Activated T-helper 17 cell treated with anti-CD3 and anti-CD28 coated beads, Interleukin-2, amount 50 U/mL, for 72 hours (primary cell): Measurements from ENCODE around the gene VGF. TPM values are rescaled to one million over a fixed set of nuclear protein-coding genes. Genes with fewer than 3 reads are reported as not detected.
"Not testable (repeated sequence)": the region's sequence is repeated elsewhere in the genome, so short reads cannot be mapped to it uniquely, and the experiment has no call there.

Source experiments
- ATAC-seq: fragments of 150-1000 bp; cut with Tn5 transposase; replicated peaks from 2 replicates; pipeline ENCODE4 v1.10.0; 2021; ENCODE audit warnings: mild to moderate bottlenecking, moderate library complexity
- H3K27ac Mint-ChIP-seq: one replicate; pipeline ENCODE4 v1.8.0; 2022; ENCODE audit warnings: mixed read lengths
- H3K27me3 Mint-ChIP-seq: one replicate; pipeline ENCODE4 v1.8.0; 2022; ENCODE audit warnings: mixed read lengths
- H3K36me3 Mint-ChIP-seq: one replicate; pipeline ENCODE4 v1.8.0; 2022; ENCODE audit warnings: low read depth, mild to moderate bottlenecking, mixed read lengths
- H3K4me1 Mint-ChIP-seq: one replicate; pipeline ENCODE4 v1.8.0; 2022; ENCODE audit warnings: mixed read lengths
- H3K4me3 Mint-ChIP-seq: one replicate; pipeline ENCODE4 v1.8.0; 2022; ENCODE audit warnings: mild to moderate bottlenecking, mixed read lengths
- H3K9me3 Mint-ChIP-seq: one replicate; pipeline ENCODE4 v1.8.0; 2022; ENCODE audit warnings: mixed read lengths
- total RNA-seq, 2 donors: library from RNA; stranded (reverse); gene quantifications; one replicate each; pipeline ENCODE4 v1.2.3, GENCODE V29; 2022

Gene VGF
- total RNA-seq, 2 donors from 2014 or later = 0.13 to 0.48 TPM

GRCh38 chr7:101126651-101127459 lies 38.5 kb downstream of the VGF start, which contains the start of gene SERPINE1:
SERPINE1 (plus strand) TSS chr7:101127104; CDS start chr7:101128394, 1,290 bp downstream.
- ATAC-seq = peak; percentile 79
- Mint-ChIP-seq H3K27ac (peak within 1 kb of the TSS; percentile 50), H3K4me1 (peaks cover 24% of the 10 kb centered on the region), H3K4me3 (peak within 1 kb of the TSS; percentile 65), H3K27me3 (peaks cover 49% of the 10 kb centered on the region), H3K9me3 (no peaks in the 10 kb centered on the region), H3K36me3 (no peaks in the 10 kb centered on the region)

- peaks cover 24% of the 10 kb centered on the region for H3K4me1 Mint-ChIP-seq
- peak overlapping the region; percentile 65 for H3K4me3 Mint-ChIP-seq
- no peaks in the 10 kb centered on the region for H3K9me3 Mint-ChIP-seq
- H3K36me3 Mint-ChIP-seq = no peaks in the 10 kb centered on the region
- H3K27ac Mint-ChIP-seq = no peak overlapping the region
- peaks cover 50% of the 10 kb centered on the region for H3K27me3 Mint-ChIP-seq
- ATAC-seq = peak; percentile 31
These were observed 39.2 kb downstream of the VGF start for GRCh38 chr7:101125989-101126650.

GRCh38 chr7:101124376-101125056 lies 40.9 kb downstream of the VGF start:
- Mint-ChIP-seq H3K9me3 (no peaks in the 10 kb centered on the region), H3K4me1 (peaks cover 24% of the 10 kb centered on the region), H3K27ac (peak overlapping the region; percentile 52), H3K27me3 (peaks cover 54% of the 10 kb centered on the region), H3K4me3 (peak overlapping the region; percentile 6), H3K36me3 (no peaks in the 10 kb centered on the region)
- ATAC-seq = peak; percentile 63

GRCh38 chr7:101123703-101124068 lies 41.7 kb downstream of the VGF start:
- Mint-ChIP-seq H3K9me3 (no peaks in the 10 kb centered on the region), H3K27me3 (peaks cover 56% of the 10 kb centered on the region), H3K4me1 (peaks cover 24% of the 10 kb centered on the region), H3K36me3 (no peaks in the 10 kb centered on the region), H3K4me3 (no peak overlapping the region), H3K27ac (no peak overlapping the region)
- no peak for ATAC-seq

GRCh38 chr7:101122933-101123702 lies 42.3 kb downstream of the VGF start:
- Mint-ChIP-seq H3K27me3 (peaks cover 56% of the 10 kb centered on the region), H3K4me3 (no peak overlapping the region)

GRCh38 chr7:101121991-101122932 lies 43.1 kb downstream of the VGF start:
- H3K36me3 Mint-ChIP-seq = no peaks in the 10 kb centered on the region
- H3K27ac Mint-ChIP-seq = peak overlapping the region; percentile 80
- H3K4me1 Mint-ChIP-seq = peaks cover 22% of the 10 kb centered on the region
- no peaks in the 10 kb centered on the region for H3K9me3 Mint-ChIP-seq
- H3K4me3 Mint-ChIP-seq = peak overlapping the region; percentile 60
- H3K27me3 Mint-ChIP-seq = peaks cover 50% of the 10 kb centered on the region
- no peak for ATAC-seq

More at GRCh38 chr7:101122933-101123702, 42.3 kb downstream of the VGF start:
- Mint-ChIP-seq H3K4me1 (peaks cover 24% of the 10 kb centered on the region), H3K36me3 (no peaks in the 10 kb centered on the region), H3K9me3 (no peaks in the 10 kb centered on the region), H3K27ac (no peak overlapping the region)
- ATAC-seq = no peak

- peaks cover 46% of the 10 kb centered on the region for H3K27me3 Mint-ChIP-seq
- peak overlapping the region; percentile 80 for H3K27ac Mint-ChIP-seq
- not testable (repeated sequence) for H3K9me3 Mint-ChIP-seq, ATAC-seq, H3K36me3 Mint-ChIP-seq
- H3K4me3 Mint-ChIP-seq = peak overlapping the region; percentile 60
- peaks cover 18% of the 10 kb centered on the region for H3K4me1 Mint-ChIP-seq
These were observed 43.8 kb downstream of the VGF start for GRCh38 chr7:101121631-101121990.

- Mint-ChIP-seq H3K9me3 (no peaks in the 10 kb centered on the region), H3K27me3 (peaks cover 40% of the 10 kb centered on the region)
These were observed 45.1 kb downstream of the VGF start for GRCh38 chr7:101120315-101120714.

GRCh38 chr7:101119876-101120275 lies 45.5 kb downstream of the VGF start:
- no peak for ATAC-seq
- Mint-ChIP-seq H3K4me3 (no peak overlapping the region), H3K4me1 (peaks cover 11% of the 10 kb centered on the region), H3K27ac (no peak overlapping the region), H3K36me3 (no peaks in the 10 kb centered on the region), H3K9me3 (no peaks in the 10 kb centered on the region), H3K27me3 (peaks cover 37% of the 10 kb centered on the region)

More at GRCh38 chr7:101120315-101120714, 45.1 kb downstream of the VGF start:
- Mint-ChIP-seq H3K36me3 (no peaks in the 10 kb centered on the region), H3K4me1 (peaks cover 14% of the 10 kb centered on the region), H3K27ac (no peak overlapping the region), H3K4me3 (no peak overlapping the region)
- ATAC-seq = no peak

GRCh38 chr7:101118856-101119255 lies 46.5 kb downstream of the VGF start:
- ATAC-seq = no peak
- Mint-ChIP-seq H3K36me3 (no peaks in the 10 kb centered on the region), H3K27ac (no peak overlapping the region), H3K9me3 (no peaks in the 10 kb centered on the region), H3K27me3 (peaks cover 31% of the 10 kb centered on the region), H3K4me1 (peaks cover 6% of the 10 kb centered on the region), H3K4me3 (no peak overlapping the region)

GRCh38 chr7:101116898-101117297 lies 48.5 kb downstream of the VGF start:
- no peak for ATAC-seq
- H3K4me1 Mint-ChIP-seq = peaks cover under 1% of the 10 kb centered on the region

GRCh38 chr7:101115215-101115614 lies 50.2 kb downstream of the VGF start:
- no peak for ATAC-seq
- Mint-ChIP-seq H3K27ac (no peak overlapping the region), H3K27me3 (peaks cover 10% of the 10 kb centered on the region), H3K4me1 (no peaks in the 10 kb centered on the region), H3K9me3 (no peaks in the 10 kb centered on the region), H3K36me3 (no peaks in the 10 kb centered on the region), H3K4me3 (no peak overlapping the region)

More at GRCh38 chr7:101116898-101117297, 48.5 kb downstream of the VGF start:
- no peaks in the 10 kb centered on the region for H3K9me3 Mint-ChIP-seq
- peaks cover 16% of the 10 kb centered on the region for H3K27me3 Mint-ChIP-seq
- no peaks in the 10 kb centered on the region for H3K36me3 Mint-ChIP-seq
- H3K4me3 Mint-ChIP-seq = no peak overlapping the region
- no peak overlapping the region for H3K27ac Mint-ChIP-seq

GRCh38 chr7:101114492-101114891 lies 50.9 kb downstream of the VGF start:
- Mint-ChIP-seq H3K4me3 (no peak overlapping the region), H3K36me3 (no peaks in the 10 kb centered on the region), H3K4me1 (no peaks in the 10 kb centered on the region), H3K27me3 (peaks cover 4% of the 10 kb centered on the region), H3K27ac (no peak overlapping the region), H3K9me3 (no peaks in the 10 kb centered on the region)
- ATAC-seq = no peak
